ENCODE data around the gene FGF14. TPM values are rescaled to one million over a fixed set of nuclear protein-coding genes. Genes with fewer than 3 reads are reported as not detected.

FGF14 gene
- total and polyA plus RNA-seq, 2 experiments from 2014 or later, result 0.73 TPM; not detected in 1

DNA sequence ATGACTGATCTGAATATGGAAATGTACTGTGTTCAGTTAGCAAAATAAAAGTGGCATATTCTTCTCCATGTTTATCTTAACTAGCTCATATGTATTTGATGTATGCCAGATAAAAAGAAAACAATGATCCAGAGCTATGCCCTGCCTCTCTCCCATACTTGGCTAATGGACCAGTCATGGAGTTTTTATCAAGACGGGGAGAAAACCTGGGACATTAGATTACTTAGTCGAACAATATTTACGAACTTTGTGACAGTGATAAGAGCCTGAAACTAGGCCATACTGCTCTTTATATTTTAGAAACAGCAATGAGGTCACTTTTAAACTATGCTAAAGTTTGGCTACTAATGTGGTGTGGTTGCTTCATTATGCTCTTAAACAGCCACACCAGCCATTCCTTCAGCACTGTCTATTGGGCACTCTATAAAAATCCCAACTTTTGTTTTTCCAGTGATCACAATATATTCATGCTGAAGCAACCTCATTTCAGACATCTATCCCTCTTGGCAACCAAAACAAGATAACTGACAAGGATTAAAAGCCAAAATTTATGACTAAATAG lies 265.0 kb downstream of the FGF14 start:
- H2AFZ ChIP-seq, result no peak overlapping the region
- no peak overlapping the region for H3K27ac ChIP-seq
- 53% methylated on average over 3 of the region's 3 CpGs for WGBS (ENCODE audit: low lambda C conversion rate, missing lambda C conversion rate)
- H3K4me1 ChIP-seq (ENCODE audit: insufficient read depth), result no peaks in the 10 kb centered on the region
- no peak for DNase-seq (ENCODE audit: low spot score)
- H3K9me2 ChIP-seq (replicated peaks; ENCODE audit: insufficient read depth), result no peaks in the 10 kb centered on the region
- no peak overlapping the region for H3K4me2 ChIP-seq
- H3K79me2 ChIP-seq, result no peaks in the 10 kb centered on the region
- H3K27me3 ChIP-seq, result no peaks in the 10 kb centered on the region
- H3K4me3 ChIP-seq, result no peak overlapping the region
- H3K9me3 ChIP-seq (ENCODE audit: low read depth), result no peaks in the 10 kb centered on the region
- no peaks in the 10 kb centered on the region for H3K36me3 ChIP-seq (replicated peaks; ENCODE audit: insufficient read depth, low read depth)
- TF ChIP-seq EZH2phosphoT487 (IDR thresholded peaks at IDR 0.05; ENCODE audit: low read depth, severe bottlenecking, unreplicated experiment) (no peak), EZH2 (IDR thresholded peaks at IDR 0.05; ENCODE audit: borderline replicate concordance) (no peak)
- TF ChIP-seq, protein P1, sequence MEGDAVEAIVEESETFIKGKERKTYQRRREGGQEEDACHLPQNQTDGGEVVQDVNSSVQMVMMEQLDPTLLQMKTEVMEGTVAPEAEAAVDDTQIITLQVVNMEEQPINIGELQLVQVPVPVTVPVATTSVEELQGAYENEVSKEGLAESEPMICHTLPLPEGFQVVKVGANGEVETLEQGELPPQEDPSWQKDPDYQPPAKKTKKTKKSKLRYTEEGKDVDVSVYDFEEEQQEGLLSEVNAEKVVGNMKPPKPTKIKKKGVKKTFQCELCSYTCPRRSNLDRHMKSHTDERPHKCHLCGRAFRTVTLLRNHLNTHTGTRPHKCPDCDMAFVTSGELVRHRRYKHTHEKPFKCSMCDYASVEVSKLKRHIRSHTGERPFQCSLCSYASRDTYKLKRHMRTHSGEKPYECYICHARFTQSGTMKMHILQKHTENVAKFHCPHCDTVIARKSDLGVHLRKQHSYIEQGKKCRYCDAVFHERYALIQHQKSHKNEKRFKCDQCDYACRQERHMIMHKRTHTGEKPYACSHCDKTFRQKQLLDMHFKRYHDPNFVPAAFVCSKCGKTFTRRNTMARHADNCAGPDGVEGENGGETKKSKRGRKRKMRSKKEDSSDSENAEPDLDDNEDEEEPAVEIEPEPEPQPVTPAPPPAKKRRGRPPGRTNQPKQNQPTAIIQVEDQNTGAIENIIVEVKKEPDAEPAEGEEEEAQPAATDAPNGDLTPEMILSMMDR (IDR thresholded peaks at IDR 0.05; ENCODE audit: poor library complexity), result no peak
- H4K20me1 ChIP-seq (ENCODE audit: insufficient read depth, poor library complexity, severe bottlenecking), result no peaks in the 10 kb centered on the region

DNA sequence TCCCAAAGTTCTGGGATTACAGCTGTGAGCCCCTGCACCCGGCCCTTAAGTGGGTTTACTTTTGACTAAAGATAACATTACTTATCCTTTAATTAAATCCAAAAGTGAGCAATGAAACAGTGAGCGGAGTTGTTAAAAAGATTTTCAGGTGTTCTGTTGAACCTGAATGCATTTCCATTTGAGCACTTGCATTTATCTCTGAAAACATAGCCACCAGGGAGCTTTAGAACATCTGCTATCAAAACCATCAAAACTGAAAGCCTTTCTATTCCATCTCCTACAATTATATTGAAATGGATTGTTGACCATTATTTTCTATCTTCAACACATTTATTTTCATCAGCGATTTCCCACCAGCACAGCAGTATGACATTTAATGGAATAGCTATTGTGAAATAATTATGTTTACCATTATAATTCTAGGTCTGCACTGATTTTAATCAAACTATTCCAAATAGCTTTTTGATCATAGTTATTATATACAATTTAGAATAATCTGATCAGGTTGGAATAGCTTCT lies 269.0 kb downstream of the FGF14 start:
- H3K79me2 ChIP-seq, result no peaks in the 10 kb centered on the region
- no peak overlapping the region for H3K27ac ChIP-seq
- H3K27me3 ChIP-seq, result no peaks in the 10 kb centered on the region
- TF ChIP-seq EZH2phosphoT487 (IDR thresholded peaks at IDR 0.05; ENCODE audit: low read depth, severe bottlenecking, unreplicated experiment) (no peak), EZH2 (IDR thresholded peaks at IDR 0.05; ENCODE audit: borderline replicate concordance) (no peak)
- TF ChIP-seq, protein P1 (IDR thresholded peaks at IDR 0.05; ENCODE audit: poor library complexity), result no peak
- whole genome bisulfite sequencing (ENCODE audit: low lambda C conversion rate, missing lambda C conversion rate), result 55% methylated on average over 3 of the region's 3 CpGs
- no peaks in the 10 kb centered on the region for H4K20me1 ChIP-seq (ENCODE audit: insufficient read depth, poor library complexity, severe bottlenecking)
- H3K9me3 ChIP-seq (ENCODE audit: low read depth), result no peaks in the 10 kb centered on the region
- no peak overlapping the region for H2AFZ ChIP-seq
- H3K4me2 ChIP-seq, result no peak overlapping the region
- DNase-seq (ENCODE audit: low spot score), result no peak
- no peaks in the 10 kb centered on the region for H3K9me2 ChIP-seq (replicated peaks; ENCODE audit: insufficient read depth)
- no peaks in the 10 kb centered on the region for H3K4me1 ChIP-seq (ENCODE audit: insufficient read depth)
- no peaks in the 10 kb centered on the region for H3K36me3 ChIP-seq (replicated peaks; ENCODE audit: insufficient read depth, low read depth)
- H3K4me3 ChIP-seq, result no peak overlapping the region

DNA sequence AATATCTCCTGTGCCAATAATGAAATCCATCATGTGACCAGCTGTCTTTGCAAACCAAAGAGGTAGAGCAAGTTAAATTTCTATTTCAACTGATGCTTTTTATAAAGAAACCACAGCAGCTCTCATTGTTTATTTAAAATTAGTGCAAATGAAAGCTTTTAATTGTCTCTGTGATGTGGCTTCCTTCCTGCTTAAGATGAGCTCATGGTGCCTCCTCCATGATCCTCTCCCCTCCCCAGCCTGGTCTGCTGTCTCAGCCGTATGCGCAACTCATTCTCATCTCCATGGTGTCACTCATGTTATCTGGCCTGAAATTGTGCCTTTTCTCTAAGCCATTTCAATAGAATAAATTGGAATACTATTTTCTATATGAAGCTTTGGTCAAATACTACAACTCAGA lies 270.6 kb downstream of the FGF14 start:
- H2AFZ ChIP-seq, result no peak overlapping the region
- H3K27ac ChIP-seq, result no peak overlapping the region
- H4K20me1 ChIP-seq (ENCODE audit: insufficient read depth, poor library complexity, severe bottlenecking), result no peaks in the 10 kb centered on the region
- H3K4me2 ChIP-seq, result no peak overlapping the region
- H3K27me3 ChIP-seq, result no peaks in the 10 kb centered on the region
- H3K9me3 ChIP-seq (ENCODE audit: low read depth), result no peaks in the 10 kb centered on the region
- no peak for DNase-seq (ENCODE audit: low spot score)
- no peaks in the 10 kb centered on the region for H3K9me2 ChIP-seq (replicated peaks; ENCODE audit: insufficient read depth)
- H3K4me3 ChIP-seq, result no peak overlapping the region
- H3K36me3 ChIP-seq (replicated peaks; ENCODE audit: insufficient read depth, low read depth), result no peaks in the 10 kb centered on the region
- no peaks in the 10 kb centered on the region for H3K79me2 ChIP-seq
- H3K4me1 ChIP-seq (ENCODE audit: insufficient read depth), result no peaks in the 10 kb centered on the region
- WGBS (ENCODE audit: low lambda C conversion rate, missing lambda C conversion rate), result 80% methylated on average over 2 of the region's 2 CpGs
- no peak for TF ChIP-seq EZH2 (IDR thresholded peaks at IDR 0.05; ENCODE audit: borderline replicate concordance)
- TF ChIP-seq, protein P1 (IDR thresholded peaks at IDR 0.05; ENCODE audit: poor library complexity), result no peak
- no peak for TF ChIP-seq EZH2phosphoT487 (IDR thresholded peaks at IDR 0.05; ENCODE audit: low read depth, severe bottlenecking, unreplicated experiment)
